Omental fat pad (tissue), 4 donors: ENCODE data around the gene E2F2. TPM values are rescaled to one million over a fixed set of nuclear protein-coding genes. Genes with fewer than 3 reads are reported as not detected.

ENCODE experiments used
- ATAC-seq: fragments of 150-250 bp; one replicate; pipeline ENCODE4 v1.9.1; 2016; ENCODE audit warnings: mild to moderate bottlenecking, moderate library complexity; ENCODE audit not compliant: low FRiP score
- DNase-seq: peaks from one replicate; pipeline ENCODE4 v3.0.0-alpha.2; 2019; ENCODE audit warnings: low spot score
- CTCF ChIP-seq, 3 donors: fragments of 450-650 bp; IDR thresholded peaks; one replicate each; pipeline ENCODE4 v1.5.1; 2016 to 2017; ENCODE audit warnings: antibody characterized with exemption in 3 of 3, mild to moderate bottlenecking in 3 of 3, moderate library complexity in 2 of 3
- total RNA-seq, 4 donors: library from RNA; depleted of rRNA; stranded (reverse); fragments of >200 nt; gene quantifications; one replicate each; pipeline ENCODE4 v1.1.0, GENCODE V29; 2016

E2F2 gene
- total RNA-seq, 4 donors from 2014 or later, result 0.31 to 1.5 (median 0.46) TPM

- ATAC-seq (no peak), DNase-seq (no peak)
- no peak for TF ChIP-seq CTCF (IDR thresholded peaks at IDR 0.05)
Measured at GRCh38 chr1:23558140-23558871, 27.3 kb upstream of the E2F2 start.

- no peak for TF ChIP-seq CTCF (IDR thresholded peaks at IDR 0.05)
- DNase-seq, result no peak
- no peak for ATAC-seq
Measured at GRCh38 chr1:23557471-23558124, 26.6 kb upstream of the E2F2 start.

GRCh38 chr1:23556635-23557470 is 25.8 kb upstream of the E2F2 start:
- DNase-seq (no peak), ATAC-seq (no peak)
- TF ChIP-seq CTCF (IDR thresholded peaks at IDR 0.05), result no peak

GRCh38 chr1:23555986-23556634 is 25.1 kb upstream of the E2F2 start:
- no peak for TF ChIP-seq CTCF (IDR thresholded peaks at IDR 0.05)
- DNase-seq (no peak), ATAC-seq (peak; percentile 2)

GRCh38 chr1:23555270-23555985 is 24.4 kb upstream of the E2F2 start:
- ATAC-seq, result no peak
- no peak for TF ChIP-seq CTCF (IDR thresholded peaks at IDR 0.05)

More at GRCh38 chr1:23555270-23555985, 24.4 kb upstream of the E2F2 start:
- DNase-seq, result no peak
